PC-9 (cell line): Measurements from ENCODE around the gene LMX1A. TPM values are rescaled to one million over a fixed set of nuclear protein-coding genes. Genes with fewer than 3 reads are reported as not detected.

Source experiments
- BruUV-seq: library from RNA; stranded (reverse); fragments of 400-500 nt; replicated peaks from 2 replicates; lab custom pipeline; 2021; lab: Mats Ljungman, UMichigan
- CTCF ChIA-PET: fragments of 300-600 bp; sonication (Branson Sonifier 250); formaldehyde crosslinking; loops from one replicate; lab custom pipeline; 2022; ENCODE audit warnings: antibody characterized with exemption; lab: Charles Lee
- POLR2A ChIA-PET: fragments of 300-600 bp; sonication (Branson Sonifier 250); formaldehyde crosslinking; loops from one replicate; lab custom pipeline; 2022; ENCODE audit warnings: antibody characterized with exemption; ENCODE audit not compliant: unreplicated experiment; lab: Charles Lee
- DNase-seq, 2 experiments: peaks; one replicate each; pipeline versions ENCODE4 v3.0.0 to v3.0.0-alpha.2; 2015 to 2022; ENCODE audit warnings: mixed read lengths in 1 of 2
- H2AFZ ChIP-seq: fragments of 200-600 bp; sonication (generic); 2 replicates; pipeline ENCODE4 v1.8.1; 2017; ENCODE audit warnings: antibody characterized with exemption
- H3F3A ChIP-seq: fragments of 200-600 bp; sonication (generic); 2 replicates; pipeline ENCODE4 v1.8.1; 2017; ENCODE audit warnings: antibody characterized with exemption, mild to moderate bottlenecking, low read depth; ENCODE audit not compliant: insufficient read depth
- H3K27ac ChIP-seq: fragments of 200-600 bp; sonication (generic); 2 replicates; pipeline ENCODE4 v1.6.1; 2016; ENCODE audit warnings: mixed run types
- H3K27me3 ChIP-seq: fragments of 200-600 bp; sonication (generic); 2 replicates; pipeline ENCODE4 v1.6.1; 2016; ENCODE audit warnings: low read depth, mixed run types; ENCODE audit not compliant: insufficient read depth
- H3K36me3 ChIP-seq: fragments of 200-600 bp; sonication (generic); 2 replicates; pipeline ENCODE4 v1.6.1; 2016; ENCODE audit warnings: low read depth, mixed run types
- H3K4me1 ChIP-seq: fragments of 200-600 bp; sonication (generic); replicated peaks from 2 replicates; pipeline ENCODE4 v1.6.1; 2016; ENCODE audit warnings: mixed run types; ENCODE audit not compliant: insufficient read depth
- H3K4me2 ChIP-seq: fragments of 200-600 bp; sonication (generic); 2 replicates; pipeline ENCODE4 v1.6.1; 2017; ENCODE audit warnings: mixed run types
- H3K4me3 ChIP-seq: fragments of 200-600 bp; sonication (generic); 2 replicates; pipeline ENCODE4 v1.6.1; 2016; ENCODE audit warnings: mixed run types
- H3K79me2 ChIP-seq: fragments of 200-600 bp; sonication (generic); 2 replicates; pipeline ENCODE4 v1.6.1; 2017; ENCODE audit warnings: low read depth, mixed run types
- H3K9me2 ChIP-seq: fragments of 200-600 bp; sonication (generic); 2 replicates; pipeline ENCODE4 v1.8.1; 2017; ENCODE audit warnings: mild to moderate bottlenecking; ENCODE audit not compliant: insufficient read depth
- H3K9me3 ChIP-seq: fragments of 200-600 bp; sonication (generic); 2 replicates; pipeline ENCODE4 v1.8.1; 2016; ENCODE audit warnings: low read depth; ENCODE audit not compliant: insufficient read depth
- H4K20me1 ChIP-seq: fragments of 200-600 bp; sonication (generic); 2 replicates; pipeline ENCODE4 v1.8.1; 2017; ENCODE audit not compliant: insufficient read depth
- CTCF ChIP-seq: fragments of 200-600 bp; sonication (generic); conservative IDR thresholded peaks from 2 replicates; pipeline ENCODE4 v1.6.1; 2017; ENCODE audit warnings: mixed run types, antibody characterized with exemption, mild to moderate bottlenecking, moderate library complexity
- EZH2 ChIP-seq: fragments of 200-600 bp; sonication (generic); IDR thresholded peaks from 2 replicates; pipeline ENCODE4 v1.8.0; 2017; ENCODE audit warnings: antibody characterized with exemption, low read depth
- intact Hi-C: fragments of 100-400 bp; cut with micrococcal nuclease; formaldehyde crosslinking; loops from one replicate; pipeline ENCODE4 v1.10.0; 2022; ENCODE audit not compliant: unreplicated experiment
- total RNA-seq: library from RNA; stranded (reverse); gene quantifications from 2 replicates; pipeline ENCODE4 v1.2.3, GENCODE V29; 2021

LMX1A gene
- total RNA-seq, 1 experiment from 2014 or later = not detected

GRCh38 chr1:165327538-165327937 is 29.0 kb downstream of the LMX1A start:
- Histone ChIP-seq H2AFZ (no peak overlapping the region), H3K27ac (no peak overlapping the region), H4K20me1 (no peaks in the 10 kb centered on the region), H3K4me3 (no peak overlapping the region), H3K9me2 (no peaks in the 10 kb centered on the region), H3K4me2 (no peak overlapping the region), H3K9me3 (no peaks in the 10 kb centered on the region), H3F3A (no peaks in the 10 kb centered on the region), H3K27me3 (no peaks in the 10 kb centered on the region), H3K79me2 (no peaks in the 10 kb centered on the region), H3K36me3 (no peaks in the 10 kb centered on the region), H3K4me1 (no peaks in the 10 kb centered on the region)
- TF ChIP-seq CTCF (no peak), EZH2 (no peak)
- ChIA-PET POLR2A (no interaction called here), CTCF (no interaction called here)
- no peak for DNase-seq
- BruUV-seq = no TSS peak
- intact Hi-C loops = no loop called here

GRCh38 chr1:165325460-165326203 is 30.9 kb downstream of the LMX1A start:
- intact Hi-C loops = no loop called here
- no peak overlapping the region for H3K27ac ChIP-seq
- no peak overlapping the region for H2AFZ ChIP-seq
- POLR2A ChIA-PET = no interaction called here
- no peaks in the 10 kb centered on the region for H3K79me2 ChIP-seq
- no peaks in the 10 kb centered on the region for H3K4me1 ChIP-seq
- H4K20me1 ChIP-seq = no peaks in the 10 kb centered on the region
- no peaks in the 10 kb centered on the region for H3K27me3 ChIP-seq
- no peak overlapping the region for H3K4me3 ChIP-seq
- no peaks in the 10 kb centered on the region for H3K9me2 ChIP-seq
- TF ChIP-seq EZH2 = no peak
- TF ChIP-seq CTCF = no peak
- no peaks in the 10 kb centered on the region for H3K36me3 ChIP-seq
- CTCF ChIA-PET = no interaction called here
- H3K9me3 ChIP-seq = no peaks in the 10 kb centered on the region
- no peak overlapping the region for H3K4me2 ChIP-seq
- no peak for DNase-seq
- no TSS peak for BruUV-seq
- no peaks in the 10 kb centered on the region for H3F3A ChIP-seq

GRCh38 chr1:165324050-165324449 is 32.5 kb downstream of the LMX1A start:
- POLR2A ChIA-PET = no interaction called here
- Histone ChIP-seq H3F3A (no peaks in the 10 kb centered on the region), H3K27me3 (no peaks in the 10 kb centered on the region), H3K9me3 (no peaks in the 10 kb centered on the region), H4K20me1 (no peaks in the 10 kb centered on the region), H3K36me3 (no peaks in the 10 kb centered on the region), H3K9me2 (no peaks in the 10 kb centered on the region), H3K4me1 (no peaks in the 10 kb centered on the region), H3K4me3 (no peak overlapping the region), H2AFZ (no peak overlapping the region), H3K79me2 (no peaks in the 10 kb centered on the region), H3K4me2 (no peak overlapping the region), H3K27ac (no peak overlapping the region)
- CTCF ChIA-PET = interaction anchor here (0.5 kb wide), 1 partner anchor 115 kb away, joined by 5 read pairs; no protein-coding TSS in a partner anchor
- intact Hi-C loops = no loop called here
- TF ChIP-seq EZH2 (no peak), CTCF (no peak)
- BruUV-seq = no TSS peak
- DNase-seq = no peak
